ENCODE measurements around the gene BST2. TPM values are rescaled to one million over a fixed set of nuclear protein-coding genes. Genes with fewer than 3 reads are reported as not detected.

Gene BST2
- total and polyA plus RNA-seq, 9 of the 15 experiments (the other 6 are each of a cell fraction or from before 2014, with no cell fraction given), result 11.2 to 232 (median 151) TPM

DNA sequence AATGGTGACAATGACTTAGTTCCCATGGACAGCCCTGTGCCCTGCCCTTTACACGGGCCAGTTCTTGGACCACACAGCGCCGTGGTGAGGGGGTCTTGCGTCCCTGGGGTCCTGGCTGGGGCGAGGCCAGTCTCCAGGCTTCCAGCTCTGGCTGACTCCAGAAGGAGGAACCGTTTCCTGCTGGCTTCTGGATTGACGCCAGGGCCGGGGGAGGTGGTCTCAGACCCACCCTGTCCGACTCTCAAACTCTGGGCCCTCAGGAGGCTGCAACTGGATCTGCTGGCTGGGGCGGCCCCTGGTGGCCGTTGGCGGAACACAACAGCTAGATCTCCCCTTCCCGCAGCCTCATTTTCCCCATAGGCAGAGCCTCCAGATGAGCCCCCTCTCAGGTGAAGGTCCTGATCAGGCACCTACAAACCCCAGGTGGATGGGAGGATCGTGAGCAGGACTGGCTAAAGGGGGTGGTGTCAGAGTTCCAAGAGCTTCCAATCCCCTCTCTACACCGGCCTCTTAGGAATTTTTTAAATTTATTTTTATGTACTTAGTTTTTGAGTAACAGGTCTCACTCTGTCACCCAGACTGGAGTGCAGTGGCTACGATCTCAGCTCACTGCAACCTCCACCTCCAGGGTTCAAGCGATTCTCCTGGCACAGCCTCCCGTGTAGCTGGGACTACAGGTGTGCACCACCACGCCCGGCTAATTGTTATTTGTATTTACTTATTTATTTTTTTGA lies 19.4 kb downstream of the BST2 start (continued):
- TF ChIP-seq HDAC8 (tag; IDR thresholded peaks at IDR 0.05), result no peak
- TF ChIP-seq, protein P1, sequence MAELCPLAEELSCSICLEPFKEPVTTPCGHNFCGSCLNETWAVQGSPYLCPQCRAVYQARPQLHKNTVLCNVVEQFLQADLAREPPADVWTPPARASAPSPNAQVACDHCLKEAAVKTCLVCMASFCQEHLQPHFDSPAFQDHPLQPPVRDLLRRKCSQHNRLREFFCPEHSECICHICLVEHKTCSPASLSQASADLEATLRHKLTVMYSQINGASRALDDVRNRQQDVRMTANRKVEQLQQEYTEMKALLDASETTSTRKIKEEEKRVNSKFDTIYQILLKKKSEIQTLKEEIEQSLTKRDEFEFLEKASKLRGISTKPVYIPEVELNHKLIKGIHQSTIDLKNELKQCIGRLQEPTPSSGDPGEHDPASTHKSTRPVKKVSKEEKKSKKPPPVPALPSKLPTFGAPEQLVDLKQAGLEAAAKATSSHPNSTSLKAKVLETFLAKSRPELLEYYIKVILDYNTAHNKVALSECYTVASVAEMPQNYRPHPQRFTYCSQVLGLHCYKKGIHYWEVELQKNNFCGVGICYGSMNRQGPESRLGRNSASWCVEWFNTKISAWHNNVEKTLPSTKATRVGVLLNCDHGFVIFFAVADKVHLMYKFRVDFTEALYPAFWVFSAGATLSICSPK (IDR thresholded peaks at IDR 0.05; ENCODE audit: borderline replicate concordance), result no peak
- TF ChIP-seq ZNF589 (CRISPR knock-in tag; IDR thresholded peaks at IDR 0.05; ENCODE audit: low read depth), result no peak
- TF ChIP-seq NFATC3 (IDR thresholded peaks at IDR 0.05), result no peak

DNA sequence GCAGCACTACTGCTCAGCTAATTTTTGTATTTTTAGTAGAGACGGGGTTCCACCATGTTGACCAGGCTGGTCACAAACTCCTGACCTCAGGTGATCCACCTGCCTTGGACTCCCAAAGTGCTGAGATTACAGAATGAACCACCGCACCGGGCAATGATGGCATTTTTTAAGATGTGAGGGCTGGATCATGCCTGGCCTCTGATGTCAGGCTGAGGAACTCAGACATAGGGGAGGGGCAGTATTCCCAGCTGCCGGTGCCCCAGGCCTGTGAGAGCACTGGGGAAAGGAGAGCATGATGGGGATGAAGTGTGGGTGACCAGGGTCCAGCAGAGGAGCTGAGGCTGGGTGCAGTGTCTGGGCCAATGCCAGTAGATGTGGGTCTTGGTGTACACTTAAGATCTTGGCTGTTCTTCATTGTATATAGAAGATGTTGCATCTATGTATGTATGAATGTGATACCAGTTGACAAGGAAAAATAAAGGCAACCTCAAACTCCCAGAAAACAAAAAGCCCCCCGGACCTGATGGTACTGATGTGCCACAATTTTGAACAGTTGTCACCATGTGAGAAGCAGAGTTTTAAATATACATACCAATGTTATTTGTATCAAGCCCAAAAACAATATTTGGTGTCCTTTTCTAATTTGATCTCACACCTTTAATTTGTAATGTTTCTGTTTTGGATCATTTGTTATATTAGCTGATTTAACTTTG lies 24.8 kb downstream of the BST2 start:
- intact Hi-C loops (cut with micrococcal nuclease), result no loop called here
- 74% methylated on average over 5 of the region's 5 CpGs for WGBS (ENCODE audit: insufficient coverage, low coverage, missing lambda C conversion rate)
- Histone ChIP-seq H3K79me2 (ENCODE audit: control insufficient read depth, insufficient read depth, low read length) (no peaks in the 10 kb centered on the region), H3K9me1 (ENCODE audit: control insufficient read depth, insufficient read depth, low read length) (no peaks in the 10 kb centered on the region), H3K4me3 (no peak overlapping the region), H4K20me1 (replicated peaks; ENCODE audit: control insufficient read depth, insufficient read depth, low read length) (no peaks in the 10 kb centered on the region), H3K27ac (ENCODE audit: extremely low read depth, low read depth, low read length) (no peak overlapping the region), H3K4me2 (ENCODE audit: insufficient read depth, low read length) (no peak overlapping the region), H3K36me3 (ENCODE audit: control insufficient read depth, insufficient read depth, low read length) (no peaks in the 10 kb centered on the region), H3K27me3 (ENCODE audit: control insufficient read depth in 2 of 2, insufficient read depth in 2 of 2, low read length in 2 of 2) (no peaks in the 10 kb centered on the region), H3K9ac (ENCODE audit: insufficient read depth in 1 of 2, low read depth in 2 of 2, low read length in 2 of 2) (no peak overlapping the region), H2AFZ (ENCODE audit: low read depth, low read length) (no peak overlapping the region), H3K4me1 (replicated peaks in 1 of 2; ENCODE audit: control insufficient read depth in 2 of 2, insufficient read depth in 2 of 2, low read length in 2 of 2) (peaks cover 15 to 18% of the 10 kb centered on the region in 2 experiments; a peak in 4 of 5 replicates), H3K9me3 (replicated peaks; ENCODE audit: control insufficient read depth, insufficient read depth, low read depth, low read length) (peaks cover 3% of the 10 kb centered on the region; the same call in 1 of the 2 replicates)
- CTCF ChIA-PET (ENCODE audit: low intra/inter-chr PET ratio), result interaction anchor here (0.6 kb wide), 1 partner anchor 80 kb away, joined by 3 read pairs; no protein-coding TSS in a partner anchor
- POLR2A ChIA-PET, result no interaction called here
- ATAC-seq, result no peak
- DNase-seq (ENCODE audit: extremely low read depth in 1 of 4, low spot score in 3 of 4), result no peak
- no peak for TF ChIP-seq STAG1 (CRISPR knock-in tag; IDR thresholded peaks at IDR 0.05; ENCODE audit: borderline replicate concordance)
- TF ChIP-seq TRIM28 (IDR thresholded peaks at IDR 0.05), result 0 out of 2 replicates have a peak, but pooled peaks have one; percentile 58
- no peak for TF ChIP-seq SUPT5H (IDR thresholded peaks at IDR 0.05)
- peak in 1 of 2 experiments; percentile 87; a peak in 2 of 3 replicates for TF ChIP-seq CBX3 (IDR thresholded peaks at IDR 0.05; ENCODE audit: borderline replicate concordance in 1 of 2, low read length in 2 of 2)
- peak; percentile 93 for TF ChIP-seq RBM25 (IDR thresholded peaks at IDR 0.05; ENCODE audit: low read depth, low read length, severe bottlenecking)
- TF ChIP-seq BCOR (IDR thresholded peaks at IDR 0.05), result peak; percentile 39; the same call in 1 of the 2 replicates
- TF ChIP-seq CSDE1 (IDR thresholded peaks at IDR 0.05), result no peak
- TF ChIP-seq, protein P2, sequence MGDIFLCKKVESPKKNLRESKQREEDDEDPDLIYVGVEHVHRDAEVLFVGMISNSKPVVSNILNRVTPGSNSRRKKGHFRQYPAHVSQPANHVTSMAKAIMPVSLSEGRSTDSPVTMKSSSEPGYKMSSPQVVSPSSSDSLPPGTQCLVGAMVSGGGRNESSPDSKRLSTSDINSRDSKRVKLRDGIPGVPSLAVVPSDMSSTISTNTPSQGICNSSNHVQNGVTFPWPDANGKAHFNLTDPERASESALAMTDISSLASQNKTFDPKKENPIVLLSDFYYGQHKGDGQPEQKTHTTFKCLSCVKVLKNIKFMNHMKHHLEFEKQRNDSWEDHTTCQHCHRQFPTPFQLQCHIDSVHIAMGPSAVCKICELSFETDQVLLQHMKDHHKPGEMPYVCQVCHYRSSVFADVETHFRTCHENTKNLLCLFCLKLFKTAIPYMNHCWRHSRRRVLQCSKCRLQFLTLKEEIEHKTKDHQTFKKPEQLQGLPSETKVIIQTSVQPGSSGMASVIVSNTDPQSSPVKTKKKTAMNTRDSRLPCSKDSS (IDR thresholded peaks at IDR 0.05; ENCODE audit: low read depth, partially characterized antibody), result peak; percentile 33
- FAIRE-seq, result no peak
- BruUV-seq (replicated peaks), result no TSS peak
- in situ Hi-C loops (cut with MboI), result loop anchor here (10.0 kb wide), 1 partner anchor 316 kb away; no protein-coding TSS in a partner anchor
